Measurements from ENCODE around the gene CCDC117.
"Not testable (repeated sequence)": the region's sequence is repeated elsewhere in the genome, so short reads cannot be mapped to it uniquely, and the experiment has no call there.

Gene CCDC117

GRCh38 chr22:28798810-28799605 is 26.5 kb downstream of the CCDC117 start:
- peak; percentile 79 for DNase-seq (ENCODE audit: low read depth)
- H3K4me3 ChIP-seq (ENCODE audit: low read depth, low read length), result peak overlapping the region; percentile 95
- no peak for TF ChIP-seq CTCF (IDR thresholded peaks at IDR 0.05; ENCODE audit: insufficient read depth, low read depth, low read length, missing control alignments)

DNA sequence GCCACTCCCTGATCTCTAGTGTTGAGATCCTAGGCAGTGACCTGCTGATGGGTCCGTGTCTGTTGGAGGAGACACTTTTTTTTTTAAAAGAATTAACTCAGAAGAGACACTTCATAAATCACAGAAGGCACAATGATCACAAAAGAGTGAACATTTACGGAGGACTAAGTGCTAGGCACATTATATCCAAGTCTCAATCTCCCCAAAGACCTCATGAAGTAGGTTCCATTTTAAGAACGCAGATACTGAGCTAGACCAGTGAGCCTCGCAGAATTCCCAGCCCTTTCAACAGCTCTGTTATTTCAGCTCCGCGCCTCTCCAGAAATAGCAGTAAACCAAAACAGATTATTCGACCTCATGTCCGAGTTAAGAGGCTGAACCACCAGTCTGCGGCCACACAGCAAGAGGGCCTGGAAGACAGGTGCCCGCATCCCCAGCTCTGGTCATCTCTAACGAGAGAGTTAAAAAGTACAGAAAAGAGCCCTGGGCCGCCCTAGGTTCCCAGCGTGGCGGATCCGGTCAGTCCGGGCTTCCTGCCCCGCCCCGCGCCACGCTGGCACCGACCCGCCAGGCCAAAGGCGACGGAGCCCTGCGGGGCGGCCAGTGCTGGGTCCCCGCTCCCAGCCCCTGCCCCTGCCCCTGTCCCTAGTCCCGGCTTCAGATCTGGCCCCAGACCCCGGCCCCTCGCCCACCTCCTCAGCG is 27.3 kb downstream of the CCDC117 start:
- TF ChIP-seq CTCF (IDR thresholded peaks at IDR 0.05; ENCODE audit: insufficient read depth, low read depth, low read length, missing control alignments), result no peak
- DNase-seq (ENCODE audit: low read depth), result peak; percentile 69
- H3K4me3 ChIP-seq (ENCODE audit: low read depth, low read length), result peak overlapping the region; percentile 95

GRCh38 chr22:28800308-28801041 is 28.0 kb downstream of the CCDC117 start, which contains the start of gene XBP1:
TSS of gene XBP1 (minus strand) at chr22:28800569.
- peak; percentile 97 for DNase-seq (ENCODE audit: low read depth)
- H3K4me3 ChIP-seq (ENCODE audit: low read depth, low read length), result peak within 1 kb of the TSS; percentile 95
- no peak for TF ChIP-seq CTCF (IDR thresholded peaks at IDR 0.05; ENCODE audit: insufficient read depth, low read depth, low read length, missing control alignments)

DNA sequence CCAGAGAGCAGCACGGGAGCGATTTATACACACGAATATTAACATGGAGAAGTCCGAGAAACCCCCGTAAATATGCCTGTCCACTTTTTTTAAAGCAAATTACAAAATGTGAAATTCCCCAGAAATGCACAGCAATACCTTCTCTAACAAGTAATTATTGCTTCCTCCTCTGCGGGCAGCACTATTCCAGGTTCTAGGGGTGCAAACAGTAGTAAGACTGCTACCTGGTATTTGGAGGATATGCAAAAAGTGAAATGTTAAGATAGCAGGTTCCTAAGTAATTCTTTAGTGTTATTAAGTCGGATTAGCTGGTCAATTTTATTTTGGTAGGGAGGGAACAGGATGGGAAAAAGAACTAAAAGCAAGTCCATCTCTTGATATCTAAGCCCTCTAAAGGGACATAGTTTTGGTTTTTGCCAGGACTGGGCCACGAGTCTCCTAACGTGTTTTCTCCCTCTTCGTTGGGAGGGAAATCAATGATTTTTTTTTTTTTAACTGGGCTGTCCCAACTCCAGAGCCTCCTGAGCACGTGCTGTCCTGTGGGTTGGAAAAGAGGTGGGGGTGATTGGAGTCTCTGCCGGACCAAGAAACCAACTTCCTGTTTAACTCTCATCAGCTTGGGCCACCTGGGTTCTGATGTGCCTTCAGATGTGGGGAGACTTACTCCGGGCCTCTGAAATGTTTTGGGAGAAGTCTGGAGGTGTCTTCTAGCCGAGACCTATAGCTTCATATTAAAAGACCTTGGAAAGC is 29.5 kb downstream of the CCDC117 start:
- DNase-seq (ENCODE audit: low read depth), result peak; percentile 52
- TF ChIP-seq CTCF (IDR thresholded peaks at IDR 0.05; ENCODE audit: insufficient read depth, low read depth, low read length, missing control alignments), result no peak
- peak overlapping the region; percentile 95 for H3K4me3 ChIP-seq (ENCODE audit: low read depth, low read length)

DNA sequence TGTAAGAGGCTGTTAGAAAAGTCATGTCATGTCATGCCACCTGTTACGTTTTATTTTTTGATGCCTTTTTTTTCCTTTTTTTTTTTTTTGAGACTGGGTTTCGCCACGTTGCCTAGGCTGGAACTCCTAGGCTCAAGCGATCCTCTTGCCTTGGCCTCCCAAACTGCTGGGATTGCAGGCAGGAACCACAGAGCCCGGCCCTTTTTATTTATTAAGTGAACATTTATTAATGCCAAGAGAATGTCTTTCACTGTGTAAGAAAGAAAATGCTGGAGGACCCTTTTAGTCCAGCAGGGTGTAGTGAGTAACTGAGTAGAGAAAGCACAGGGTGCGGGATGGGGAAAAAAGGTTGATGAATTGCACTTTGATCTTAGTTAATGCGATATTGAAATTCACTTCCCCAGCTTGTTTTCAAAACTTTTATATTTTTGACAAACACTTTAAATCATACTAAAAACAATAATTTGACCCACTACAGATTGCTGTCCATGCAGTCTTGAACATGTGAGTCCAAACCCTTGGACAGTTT is 30.2 kb downstream of the CCDC117 start:
- TF ChIP-seq CTCF (IDR thresholded peaks at IDR 0.05; ENCODE audit: insufficient read depth, low read depth, low read length, missing control alignments), result no peak
- DNase-seq (ENCODE audit: low read depth), result no peak
- peak overlapping the region; percentile 95; the same call in 1 of the 2 replicates for H3K4me3 ChIP-seq (ENCODE audit: low read depth, low read length)

GRCh38 chr22:28805426-28805825 is 32.9 kb downstream of the CCDC117 start:
- not testable (repeated sequence) for H3K4me3 ChIP-seq (ENCODE audit: low read depth, low read length); DNase-seq (ENCODE audit: low read depth)
